Neural cell (in vitro differentiated cells): Measurements from ENCODE around the gene PYGO2. TPM values are rescaled to one million over a fixed set of nuclear protein-coding genes. Genes with fewer than 3 reads are reported as not detected.
A peak's percentile ranks its signal among the peaks of the same experiment; 100 is the strongest.

Source experiments
- H2AFZ ChIP-seq: fragments of 200-600, 300-800 bp; sonication (generic), shearing (Covaris generic); 2 replicates; pipeline ENCODE4 v1.6.0; 2014; ENCODE audit warnings: low read depth, mild to moderate bottlenecking, antibody characterized with exemption, low read length, moderate library complexity
- H3F3A ChIP-seq: fragments of 200-600 bp; shearing (Covaris generic); 2 replicates; pipeline ENCODE4 v1.6.1; 2016; ENCODE audit warnings: mild to moderate bottlenecking, moderate library complexity, mixed read lengths, antibody characterized with exemption, low read length; ENCODE audit not compliant: insufficient read depth, poor library complexity, severe bottlenecking
- H3K27ac ChIP-seq: fragments of 200-600, 300-800 bp; sonication (generic), shearing (Covaris generic); 2 replicates; pipeline ENCODE4 v1.5.1; 2014; ENCODE audit warnings: mild to moderate bottlenecking, low read length, moderate library complexity
- H3K27me3 ChIP-seq: fragments of 300-800, 200-600 bp; sonication (generic), shearing (Covaris generic); 2 replicates; pipeline ENCODE4 v1.6.0; 2014; ENCODE audit warnings: mild to moderate bottlenecking, low read depth, low read length, moderate library complexity; ENCODE audit not compliant: insufficient read depth
- H3K36me3 ChIP-seq: fragments of 300-800, 200-600 bp; sonication (generic), shearing (Covaris generic); 2 replicates; pipeline ENCODE4 v1.5.1; 2014; ENCODE audit warnings: mild to moderate bottlenecking, antibody characterized with exemption, low read length, moderate library complexity; ENCODE audit not compliant: insufficient read depth
- H3K4me2 ChIP-seq: fragments of 300-800, 200-600 bp; sonication (generic), shearing (Covaris generic); 2 replicates; pipeline ENCODE4 v1.6.0; 2014; ENCODE audit warnings: mild to moderate bottlenecking, low read length
- H3K4me3 ChIP-seq: fragments of 300-800, 200-600 bp; sonication (generic), shearing (Covaris generic); 2 replicates; pipeline ENCODE4 v1.5.1; 2014; ENCODE audit warnings: mild to moderate bottlenecking, low read length, moderate library complexity
- H3K79me2 ChIP-seq: fragments of 200-600 bp; shearing (Covaris generic); replicated peaks from 2 replicates; pipeline ENCODE4 v1.6.0; 2014; ENCODE audit warnings: mild to moderate bottlenecking, low read length, moderate library complexity; ENCODE audit not compliant: insufficient read depth
- H3K9ac ChIP-seq: fragments of 300-800, 200-600 bp; sonication (generic), shearing (Covaris generic); 2 replicates; pipeline ENCODE4 v1.6.1; 2016; ENCODE audit warnings: mild to moderate bottlenecking, low read length, mixed read lengths
- H3K9me2 ChIP-seq: fragments of 200-600 bp; shearing (Covaris generic); 2 replicates; pipeline ENCODE4 v1.6.1; 2016; ENCODE audit warnings: mild to moderate bottlenecking, low read length, mixed read lengths; ENCODE audit not compliant: insufficient read depth
- H3K9me3 ChIP-seq: fragments of 200-600, 300-800 bp; sonication (generic), shearing (Covaris generic); 2 replicates; pipeline ENCODE4 v1.6.1; 2016; ENCODE audit warnings: mild to moderate bottlenecking, mixed run types, low read length, moderate library complexity, mixed read lengths
- H4K20me1 ChIP-seq: fragments of 200-600 bp; shearing (Covaris generic); 2 replicates; pipeline ENCODE4 v1.6.1; 2016; ENCODE audit warnings: mild to moderate bottlenecking, mixed run types; ENCODE audit not compliant: insufficient read depth
- CTCF ChIP-seq: fragments of 450-650 bp; IDR thresholded peaks from 2 replicates; pipeline ENCODE4 v1.5.1; 2014; ENCODE audit warnings: antibody characterized with exemption, mild to moderate bottlenecking, moderate library complexity; ENCODE audit not compliant: poor library complexity, severe bottlenecking
- EP300 ChIP-seq: fragments of 450-650 bp; conservative IDR thresholded peaks from 2 replicates; pipeline ENCODE4 v1.6.1; 2014; ENCODE audit warnings: antibody characterized with exemption, mild to moderate bottlenecking, moderate library complexity; ENCODE audit not compliant: poor library complexity, severe bottlenecking
- EZH2 ChIP-seq: fragments of 200-600, 300-800 bp; shearing (Covaris generic), sonication (generic); IDR thresholded peaks from 2 replicates; pipeline ENCODE4 v1.6.1; 2014; ENCODE audit warnings: antibody characterized with exemption, low read length, borderline replicate concordance, mild to moderate bottlenecking; ENCODE audit not compliant: insufficient read depth, poor library complexity, severe bottlenecking
- MXI1 ChIP-seq: fragments of 450-650 bp; conservative IDR thresholded peaks from 2 replicates; pipeline ENCODE4 v1.6.1; 2014; ENCODE audit warnings: antibody characterized with exemption, mild to moderate bottlenecking; ENCODE audit not compliant: poor library complexity, severe bottlenecking
- POLR2AphosphoS5 ChIP-seq: IDR thresholded peaks from 2 replicates; pipeline ENCODE4 v1.6.1; 2012
- RAD21 ChIP-seq: fragments of 450-650 bp; conservative IDR thresholded peaks from 2 replicates; pipeline ENCODE4 v1.6.1; 2014; ENCODE audit warnings: antibody characterized with exemption, mild to moderate bottlenecking, moderate library complexity
- REST ChIP-seq: IDR thresholded peaks from 2 replicates; pipeline ENCODE4 v1.6.1; 2012; ENCODE audit warnings: borderline replicate concordance
- SMC3 ChIP-seq: fragments of 450-650 bp; conservative IDR thresholded peaks from 2 replicates; pipeline ENCODE4 v1.6.1; 2014; ENCODE audit warnings: antibody characterized with exemption, mild to moderate bottlenecking, moderate library complexity; ENCODE audit not compliant: poor library complexity
- TAF1 ChIP-seq: IDR thresholded peaks from 2 replicates; pipeline ENCODE4 v1.6.1; 2012; ENCODE audit warnings: low read depth
- polyA plus RNA-seq: library from polyadenylated mRNA; depleted of rRNA; stranded (reverse); fragments of >200 nt; gene quantifications from 2 replicates; pipeline ENCODE4 v1.2.3, GENCODE V29; 2014

The PYGO2 gene
- polyA plus RNA-seq, 1 donor from 2014 or later: 13.4 TPM

DNA sequence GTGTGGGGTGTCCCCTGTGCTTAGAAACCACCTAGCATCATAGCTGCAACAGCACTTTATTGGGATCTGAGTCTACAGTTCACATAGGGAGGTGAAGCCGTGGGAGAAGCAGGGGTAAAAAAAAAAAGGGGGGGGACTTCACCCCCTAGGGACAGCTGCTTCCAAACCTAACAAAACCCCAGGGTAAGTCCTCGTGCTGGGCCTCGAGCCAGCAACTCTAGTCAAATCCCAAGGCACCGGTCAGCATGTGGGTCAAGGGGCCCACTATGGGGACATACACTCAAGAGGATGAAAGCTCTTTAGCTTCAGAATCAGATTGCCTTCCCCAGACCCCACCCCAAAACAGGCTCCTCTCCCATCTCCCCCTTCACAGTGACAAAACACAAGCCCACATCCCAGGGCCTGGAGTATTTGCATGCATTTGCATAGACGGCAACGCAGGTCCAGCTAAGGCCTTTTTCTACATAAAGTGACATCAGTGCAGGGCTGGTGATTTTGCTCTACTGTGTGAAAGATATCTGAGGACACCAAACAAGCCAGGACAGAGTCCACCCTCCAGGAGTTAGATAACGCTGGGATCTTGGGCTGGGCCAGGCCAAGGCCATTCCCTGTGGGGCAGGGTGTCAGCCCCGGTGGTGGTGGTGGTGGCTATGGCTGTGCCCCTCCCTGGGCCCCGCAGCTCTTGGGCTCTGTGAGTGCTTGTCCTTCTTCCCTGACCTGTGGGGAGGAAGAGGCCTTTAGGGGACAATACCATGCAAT, 17.0 kb downstream of the PYGO2 start:
- H3K9ac ChIP-seq: no peak overlapping the region
- no peaks in the 10 kb centered on the region for H3K79me2 ChIP-seq
- H3K36me3 ChIP-seq: no peaks in the 10 kb centered on the region
- no peaks in the 10 kb centered on the region for H4K20me1 ChIP-seq
- H3K4me3 ChIP-seq: no peak overlapping the region
- H3K4me2 ChIP-seq: no peak overlapping the region
- no peak overlapping the region for H2AFZ ChIP-seq
- H3K9me3 ChIP-seq: no peaks in the 10 kb centered on the region
- H3K27me3 ChIP-seq: no peaks in the 10 kb centered on the region
- H3F3A ChIP-seq: no peaks in the 10 kb centered on the region
- H3K27ac ChIP-seq: no peak overlapping the region
- TF ChIP-seq POLR2AphosphoS5 (no peak), REST (no peak), EZH2 (no peak), EP300 (no peak)
- no peaks in the 10 kb centered on the region for H3K9me2 ChIP-seq

GRCh38 chr1:154943649-154944400, 17.8 kb downstream of the PYGO2 start:
- Histone ChIP-seq H3K27ac (no peak overlapping the region), H3K27me3 (no peaks in the 10 kb centered on the region)
- TF ChIP-seq MXI1 (no peak), SMC3 (peak; percentile 89), CTCF (peak; percentile 84), EP300 (no peak), EZH2 (no peak), TAF1 (no peak), REST (no peak), POLR2AphosphoS5 (no peak), RAD21 (peak; percentile 84)

More at GRCh38 chr1:154943649-154944400, 17.8 kb downstream of the PYGO2 start:
- Histone ChIP-seq H3K36me3 (no peaks in the 10 kb centered on the region), H3K4me3 (no peak overlapping the region), H2AFZ (no peak overlapping the region), H3K9me3 (no peaks in the 10 kb centered on the region), H3F3A (no peaks in the 10 kb centered on the region), H3K9me2 (no peaks in the 10 kb centered on the region), H3K9ac (no peak overlapping the region), H4K20me1 (no peaks in the 10 kb centered on the region), H3K79me2 (no peaks in the 10 kb centered on the region), H3K4me2 (no peak overlapping the region)
